ENCODE measurements around the gene UBE2E3. TPM values are rescaled to one million over a fixed set of nuclear protein-coding genes. Genes with fewer than 3 reads are reported as not detected.

Gene UBE2E3
- total RNA-seq, 1 donor: 172 TPM

- TF ChIP-seq, protein P1, sequence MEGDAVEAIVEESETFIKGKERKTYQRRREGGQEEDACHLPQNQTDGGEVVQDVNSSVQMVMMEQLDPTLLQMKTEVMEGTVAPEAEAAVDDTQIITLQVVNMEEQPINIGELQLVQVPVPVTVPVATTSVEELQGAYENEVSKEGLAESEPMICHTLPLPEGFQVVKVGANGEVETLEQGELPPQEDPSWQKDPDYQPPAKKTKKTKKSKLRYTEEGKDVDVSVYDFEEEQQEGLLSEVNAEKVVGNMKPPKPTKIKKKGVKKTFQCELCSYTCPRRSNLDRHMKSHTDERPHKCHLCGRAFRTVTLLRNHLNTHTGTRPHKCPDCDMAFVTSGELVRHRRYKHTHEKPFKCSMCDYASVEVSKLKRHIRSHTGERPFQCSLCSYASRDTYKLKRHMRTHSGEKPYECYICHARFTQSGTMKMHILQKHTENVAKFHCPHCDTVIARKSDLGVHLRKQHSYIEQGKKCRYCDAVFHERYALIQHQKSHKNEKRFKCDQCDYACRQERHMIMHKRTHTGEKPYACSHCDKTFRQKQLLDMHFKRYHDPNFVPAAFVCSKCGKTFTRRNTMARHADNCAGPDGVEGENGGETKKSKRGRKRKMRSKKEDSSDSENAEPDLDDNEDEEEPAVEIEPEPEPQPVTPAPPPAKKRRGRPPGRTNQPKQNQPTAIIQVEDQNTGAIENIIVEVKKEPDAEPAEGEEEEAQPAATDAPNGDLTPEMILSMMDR (IDR thresholded peaks at IDR 0.05; ENCODE audit: insufficient read depth, low read length): no peak
- no peak for DNase-seq (ENCODE audit: low read depth)
- no peak overlapping the region for H3K4me3 ChIP-seq (ENCODE audit: low read depth, low read length)
Observed at GRCh38 chr2:181052523-181052891, 72.1 kb downstream of the UBE2E3 start.

DNA sequence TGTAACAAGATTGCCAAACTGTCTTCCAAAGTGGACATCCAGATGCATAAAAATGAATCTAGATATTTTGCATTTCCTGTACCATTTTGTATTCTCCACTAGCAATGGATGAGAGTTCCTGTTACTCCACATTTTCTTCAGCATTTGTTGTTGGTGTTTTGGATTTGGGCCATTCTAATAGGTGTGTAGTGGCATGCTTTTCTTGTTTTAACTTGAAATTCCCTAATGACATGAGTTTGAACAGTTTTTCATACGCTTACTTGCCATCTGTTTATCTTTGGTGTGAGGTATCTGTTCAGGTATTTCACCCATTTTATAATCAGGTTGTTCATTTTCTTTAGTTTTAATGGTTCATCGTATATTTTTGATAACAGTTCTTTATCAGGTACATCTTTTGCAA is 73.9 kb downstream of the UBE2E3 start:
- no peak for DNase-seq (ENCODE audit: low read depth)
- H3K4me3 ChIP-seq (ENCODE audit: low read depth, low read length): no peak overlapping the region
- TF ChIP-seq, protein P1 (IDR thresholded peaks at IDR 0.05; ENCODE audit: insufficient read depth, low read length): no peak

DNA sequence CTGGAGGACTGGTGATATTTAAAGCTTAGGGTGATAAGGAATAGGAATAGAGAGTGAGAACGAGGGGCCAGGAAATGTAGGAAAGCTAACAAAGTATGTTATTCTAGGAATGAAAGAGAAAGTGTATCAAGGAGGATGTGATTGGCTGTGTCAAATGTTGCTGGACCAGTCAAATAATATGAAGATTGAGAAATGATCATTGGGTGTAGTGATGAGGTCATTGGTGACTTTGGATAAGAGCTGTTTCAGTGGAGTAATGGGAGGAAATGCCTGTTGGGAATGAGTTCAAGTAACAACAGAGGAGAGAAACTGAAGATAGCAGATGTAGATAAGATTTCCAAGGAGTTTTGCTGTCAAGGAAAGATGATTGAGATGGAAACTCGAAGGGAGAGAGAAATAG is 74.4 kb downstream of the UBE2E3 start:
- TF ChIP-seq, protein P1 (IDR thresholded peaks at IDR 0.05; ENCODE audit: insufficient read depth, low read length): no peak
- DNase-seq (ENCODE audit: low read depth): peak; percentile 34
- H3K4me3 ChIP-seq (ENCODE audit: low read depth, low read length): no peak overlapping the region

DNA sequence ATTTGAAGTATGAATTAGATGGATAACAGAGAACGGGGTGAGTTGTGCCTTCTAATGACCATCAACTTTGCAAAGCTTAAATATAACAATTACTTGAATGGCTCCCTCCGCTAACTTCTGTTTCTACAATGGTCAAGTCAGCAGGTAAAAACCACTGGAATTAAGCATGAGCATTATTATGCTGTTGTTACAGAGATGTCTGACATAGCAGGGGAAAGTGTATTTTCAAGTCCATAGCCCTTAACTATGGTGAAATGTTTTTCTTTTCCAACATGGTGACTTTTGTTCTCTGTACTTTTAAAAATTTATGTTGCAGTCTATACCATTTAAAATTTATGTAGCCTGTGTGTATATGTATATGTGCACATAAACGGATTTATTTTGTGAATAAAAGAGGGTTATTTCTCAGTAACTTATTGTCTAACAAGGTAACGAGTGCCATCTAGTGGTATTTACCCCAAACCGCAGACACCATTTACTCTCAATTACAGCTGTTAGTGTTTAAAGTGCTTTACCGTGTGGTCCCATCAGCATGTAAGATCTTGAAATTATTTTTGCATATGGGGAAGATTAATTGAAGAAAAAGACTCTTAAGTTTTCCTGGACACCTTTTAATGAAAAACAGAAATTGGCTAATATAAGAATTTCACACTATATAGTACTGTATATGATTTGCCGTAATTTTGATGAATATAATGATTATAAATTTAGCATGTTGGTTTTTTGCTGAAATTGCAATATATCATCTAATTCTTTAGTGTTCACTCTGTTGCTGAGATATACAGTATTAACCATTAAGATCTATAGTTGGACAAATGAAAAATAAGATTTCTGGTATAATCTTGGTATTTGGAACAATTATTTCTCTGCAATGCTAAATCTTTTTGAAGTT is 78.2 kb downstream of the UBE2E3 start:
- peak; percentile 53 for DNase-seq (ENCODE audit: low read depth)
- TF ChIP-seq, protein P1 (IDR thresholded peaks at IDR 0.05; ENCODE audit: insufficient read depth, low read length): peak; percentile 54
- no peak overlapping the region for H3K4me3 ChIP-seq (ENCODE audit: low read depth, low read length)

GRCh38 chr2:181063696-181064095 is 83.3 kb downstream of the UBE2E3 start:
- DNase-seq (ENCODE audit: low read depth): no peak
- TF ChIP-seq, protein P1 (IDR thresholded peaks at IDR 0.05; ENCODE audit: insufficient read depth, low read length): no peak
- no peak overlapping the region for H3K4me3 ChIP-seq (ENCODE audit: low read depth, low read length)

- TF ChIP-seq, protein P1 (IDR thresholded peaks at IDR 0.05; ENCODE audit: insufficient read depth, low read length): no peak
- H3K4me3 ChIP-seq (ENCODE audit: low read depth, low read length): no peak overlapping the region
- no peak for DNase-seq (ENCODE audit: low read depth)
Observed at GRCh38 chr2:181065458-181065857, 85.1 kb downstream of the UBE2E3 start.
